Central memory CD8-positive, alpha-beta T cell (primary cell): ENCODE data around the gene IFT25.
A peak's percentile ranks its signal among the peaks of the same experiment; 100 is the strongest.

Experiments
- ATAC-seq: fragments of 150-1000 bp; cut with Tn5 transposase; replicated peaks from 2 replicates; pipeline ENCODE4 v1.10.0; 2022; ENCODE audit warnings: mild to moderate bottlenecking, moderate FRiP score, moderate number of reproducible peaks; ENCODE audit not compliant: poor library complexity, severe bottlenecking; ENCODE audit errors: extremely low read depth
- DNase-seq, 2 donors: peaks; one replicate each; pipeline ENCODE4 v3.0.0; 2021; ENCODE audit warnings: low spot score in 2 of 2
- H3K27ac Mint-ChIP-seq: one replicate; pipeline ENCODE4 v1.8.0; 2022; ENCODE audit warnings: low read depth, mild to moderate bottlenecking, moderate library complexity, mixed read lengths
- H3K27me3 Mint-ChIP-seq: one replicate; pipeline ENCODE4 v1.8.0; 2022; ENCODE audit warnings: mixed read lengths
- H3K36me3 Mint-ChIP-seq: one replicate; pipeline ENCODE4 v1.8.0; 2022; ENCODE audit warnings: mild to moderate bottlenecking, moderate library complexity, mixed read lengths; ENCODE audit not compliant: insufficient read depth
- H3K4me1 Mint-ChIP-seq: one replicate; pipeline ENCODE4 v1.8.0; 2022; ENCODE audit warnings: mixed read lengths
- H3K4me3 Mint-ChIP-seq: one replicate; pipeline ENCODE4 v1.8.0; 2022; ENCODE audit warnings: mild to moderate bottlenecking, moderate library complexity, mixed read lengths
- H3K9me3 Mint-ChIP-seq: one replicate; pipeline ENCODE4 v1.8.0; 2022; ENCODE audit warnings: mixed read lengths

Gene IFT25

DNA sequence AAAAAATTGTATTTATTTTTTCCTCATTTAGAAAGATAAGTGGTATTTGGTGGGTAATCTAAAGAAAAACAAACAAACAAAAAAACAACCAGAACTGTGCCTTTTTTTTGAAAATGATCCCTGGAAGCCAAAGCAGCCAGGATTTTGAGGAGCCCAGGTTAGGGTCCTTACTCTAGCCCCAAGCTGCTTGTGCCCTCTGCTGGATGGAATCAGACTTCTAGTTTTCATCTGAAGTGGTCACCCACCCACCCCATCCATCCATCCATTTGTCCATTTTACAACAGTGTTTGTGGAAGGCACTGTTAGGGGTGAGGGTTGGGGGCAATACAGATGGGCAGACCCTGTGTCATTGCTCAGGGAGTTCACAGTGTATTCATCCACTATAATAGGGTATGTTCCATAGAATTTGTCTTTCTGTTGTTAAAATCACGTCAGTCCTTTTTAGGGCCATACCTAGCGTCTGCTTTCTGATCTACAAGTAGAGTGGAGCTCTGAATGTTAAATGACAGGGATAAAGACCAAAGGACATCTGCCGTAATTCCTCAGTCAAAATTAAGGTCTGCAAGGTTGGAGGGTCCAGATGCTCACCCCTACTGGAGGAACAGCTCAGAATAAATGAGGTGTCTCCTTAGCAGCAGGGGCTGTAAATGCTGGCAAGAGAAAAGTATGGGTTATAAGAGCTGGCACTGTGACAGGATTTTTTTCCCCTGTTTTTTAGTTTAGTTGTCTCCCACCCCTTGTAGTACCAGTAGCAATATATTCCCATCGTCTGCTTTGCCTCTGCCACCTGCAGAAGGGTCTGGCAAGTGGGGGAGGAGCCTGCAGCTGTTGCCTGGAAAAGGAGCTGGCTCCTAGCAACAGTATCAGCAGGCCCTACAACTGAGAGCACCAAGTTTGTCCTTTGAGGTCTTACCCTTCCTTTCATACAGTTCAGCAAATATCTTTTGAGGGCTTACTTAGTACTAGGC, 3.8 kb upstream of the IFT25 start:
- Mint-ChIP-seq H3K27ac (no peak overlapping the region), H3K9me3 (no peaks in the 10 kb centered on the region), H3K4me1 (peaks cover 21% of the 10 kb centered on the region), H3K4me3 (no peak overlapping the region), H3K36me3 (peaks cover 24% of the 10 kb centered on the region), H3K27me3 (no peaks in the 10 kb centered on the region)
- ATAC-seq (no peak), DNase-seq (no peak)

DNA sequence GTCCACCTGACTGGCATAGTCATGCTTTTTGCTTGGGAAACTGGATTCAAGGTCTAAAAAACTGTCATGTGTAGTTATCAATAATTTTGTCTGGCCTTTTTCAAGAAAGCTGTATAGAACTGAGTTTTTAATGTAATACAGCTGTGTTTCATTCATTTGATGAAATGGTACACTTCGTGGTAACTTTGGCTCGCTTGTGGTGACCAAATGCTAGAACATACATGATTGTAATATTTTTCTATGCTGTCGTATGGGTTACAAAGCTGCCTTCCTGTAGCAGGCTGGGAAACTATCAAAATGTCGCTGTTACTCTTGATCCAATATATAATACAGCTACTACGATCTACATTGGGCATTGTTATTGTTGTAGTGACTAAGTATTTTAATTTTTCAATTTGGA, 2.8 kb upstream of the IFT25 start:
- Mint-ChIP-seq H3K27ac (no peak overlapping the region), H3K36me3 (peaks cover 18% of the 10 kb centered on the region), H3K9me3 (no peaks in the 10 kb centered on the region), H3K4me1 (peaks cover 30% of the 10 kb centered on the region), H3K4me3 (no peak overlapping the region), H3K27me3 (no peaks in the 10 kb centered on the region)
- ATAC-seq (no peak), DNase-seq (no peak)

DNA sequence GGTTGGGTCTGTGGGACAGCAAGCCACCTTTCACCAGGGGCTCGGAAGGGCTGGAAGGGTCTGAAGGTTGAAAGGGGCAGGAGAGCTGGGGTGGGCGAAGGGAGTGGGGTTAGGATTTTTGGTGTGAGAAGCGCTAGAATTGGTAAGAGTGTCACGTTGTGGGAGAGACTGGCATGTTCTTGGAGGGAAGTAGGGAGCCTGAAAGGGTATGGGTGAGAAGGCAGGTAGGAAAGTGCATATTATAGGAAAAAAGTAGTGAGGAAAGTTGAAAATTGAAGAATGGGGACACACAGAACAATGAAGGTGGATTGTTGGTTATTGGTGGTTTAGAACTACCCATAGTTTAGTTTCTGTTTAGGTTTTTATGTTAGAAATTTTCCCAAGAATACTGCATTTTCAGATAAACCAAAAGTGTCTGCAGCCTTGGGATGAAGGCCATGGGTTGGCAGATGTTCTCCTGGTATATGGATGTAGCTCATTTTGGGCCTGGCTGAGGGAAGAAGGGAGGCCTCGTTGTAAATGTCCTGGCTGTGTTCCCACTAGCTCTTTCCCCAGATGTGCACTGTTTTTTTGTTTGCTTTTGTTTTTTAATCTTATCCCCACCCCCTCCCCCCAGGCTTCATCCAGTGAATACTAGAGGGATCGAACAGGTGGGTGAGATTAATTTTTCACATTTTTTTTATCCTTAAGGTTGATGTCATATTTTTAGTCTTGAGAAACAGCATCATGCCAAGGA, 1.8 kb upstream of the IFT25 start:
- peaks cover 39% of the 10 kb centered on the region for H3K4me1 Mint-ChIP-seq

DNA sequence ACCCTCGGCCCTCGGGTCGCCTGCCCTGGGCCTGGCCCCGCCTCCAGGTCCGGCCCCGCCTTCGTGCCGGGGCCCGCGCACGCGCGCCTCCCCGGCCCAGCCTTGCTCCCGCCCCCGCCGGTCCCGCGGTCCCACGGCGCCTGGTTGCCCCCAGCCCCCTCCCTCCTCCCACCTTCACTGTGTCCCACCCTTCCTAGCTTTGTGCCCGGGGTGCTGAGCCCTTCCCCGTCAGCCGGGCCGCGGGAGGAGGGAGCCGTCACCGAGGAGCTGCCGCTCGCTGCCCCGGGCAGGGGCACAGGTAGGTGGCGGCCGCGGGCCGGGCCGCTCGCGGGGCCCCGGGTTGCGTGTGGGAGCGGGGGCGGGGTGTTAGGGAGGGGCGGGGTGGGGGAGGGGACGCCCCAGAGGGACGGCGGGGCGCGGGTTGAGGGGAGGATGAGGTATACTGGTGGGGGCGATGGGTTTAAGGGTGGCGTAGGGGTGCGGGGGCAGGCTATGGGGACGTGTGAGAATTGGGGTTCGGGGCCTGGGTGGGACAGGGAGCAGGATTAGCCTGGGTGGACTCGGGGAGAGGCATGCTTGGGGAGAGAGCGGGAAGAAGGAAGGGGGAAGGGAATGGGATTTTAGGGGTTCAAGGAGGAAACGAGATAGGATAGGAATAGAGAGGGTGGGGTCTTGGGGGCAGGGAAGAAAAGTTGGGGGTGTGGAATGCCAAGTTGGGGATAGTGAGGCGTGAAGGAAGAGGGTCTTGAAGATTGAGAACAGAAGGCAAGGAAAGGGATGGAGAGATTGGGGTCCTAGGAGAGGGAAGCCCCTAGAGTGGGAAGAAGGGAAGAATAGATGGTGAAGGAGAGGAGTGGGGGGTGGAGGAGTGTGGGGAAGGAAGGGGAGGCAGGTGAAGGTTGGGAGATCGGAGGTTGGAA, 1.0 kb upstream of the IFT25 start, which contains the start of gene LRRC42:
Gene LRRC42 (plus strand): TSS at position 99 of the 920 bp plus-strand sequence. CDS start 5,650 bp downstream, outside the sequence.
- Mint-ChIP-seq H3K27me3 (no peaks in the 10 kb centered on the region), H3K27ac (peak within 1 kb of the TSS; percentile 88), H3K36me3 (peaks cover 9% of the 10 kb centered on the region), H3K4me3 (peak within 1 kb of the TSS; percentile 87), H3K4me1 (peaks cover 40% of the 10 kb centered on the region), H3K9me3 (no peaks in the 10 kb centered on the region)
- DNase-seq (no peak), ATAC-seq (peak; percentile 59)

More for the DNA sequence above, 1.8 kb upstream of the IFT25 start:
- Mint-ChIP-seq H3K27me3 (no peaks in the 10 kb centered on the region), H3K36me3 (peaks cover 14% of the 10 kb centered on the region), H3K9me3 (no peaks in the 10 kb centered on the region), H3K4me3 (peak overlapping the region; percentile 87), H3K27ac (peak overlapping the region; percentile 85)
- no peak for ATAC-seq
- no peak for DNase-seq

DNA sequence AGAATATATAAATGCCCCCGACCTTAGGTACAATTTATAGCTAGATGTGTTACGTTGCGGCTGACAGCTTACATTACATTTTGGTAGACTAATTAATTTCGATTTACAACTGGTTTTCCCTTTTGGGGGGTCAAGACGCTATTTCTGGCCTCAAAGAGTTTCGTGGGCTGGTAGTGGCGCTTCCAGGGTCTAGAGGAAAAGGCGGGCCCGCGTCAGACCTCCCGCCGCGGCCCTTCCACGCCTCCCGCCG, 391 bp downstream of the IFT25 start:
- peaks cover 11% of the 10 kb centered on the region for H3K36me3 Mint-ChIP-seq
- H3K4me3 Mint-ChIP-seq, result peak overlapping the region; percentile 87
- ATAC-seq, result peak; percentile 0
- DNase-seq, result no peak
- no peaks in the 10 kb centered on the region for H3K27me3 Mint-ChIP-seq
- peak overlapping the region; percentile 88 for H3K27ac Mint-ChIP-seq
- H3K4me1 Mint-ChIP-seq, result peaks cover 43% of the 10 kb centered on the region
- H3K9me3 Mint-ChIP-seq, result no peaks in the 10 kb centered on the region

DNA sequence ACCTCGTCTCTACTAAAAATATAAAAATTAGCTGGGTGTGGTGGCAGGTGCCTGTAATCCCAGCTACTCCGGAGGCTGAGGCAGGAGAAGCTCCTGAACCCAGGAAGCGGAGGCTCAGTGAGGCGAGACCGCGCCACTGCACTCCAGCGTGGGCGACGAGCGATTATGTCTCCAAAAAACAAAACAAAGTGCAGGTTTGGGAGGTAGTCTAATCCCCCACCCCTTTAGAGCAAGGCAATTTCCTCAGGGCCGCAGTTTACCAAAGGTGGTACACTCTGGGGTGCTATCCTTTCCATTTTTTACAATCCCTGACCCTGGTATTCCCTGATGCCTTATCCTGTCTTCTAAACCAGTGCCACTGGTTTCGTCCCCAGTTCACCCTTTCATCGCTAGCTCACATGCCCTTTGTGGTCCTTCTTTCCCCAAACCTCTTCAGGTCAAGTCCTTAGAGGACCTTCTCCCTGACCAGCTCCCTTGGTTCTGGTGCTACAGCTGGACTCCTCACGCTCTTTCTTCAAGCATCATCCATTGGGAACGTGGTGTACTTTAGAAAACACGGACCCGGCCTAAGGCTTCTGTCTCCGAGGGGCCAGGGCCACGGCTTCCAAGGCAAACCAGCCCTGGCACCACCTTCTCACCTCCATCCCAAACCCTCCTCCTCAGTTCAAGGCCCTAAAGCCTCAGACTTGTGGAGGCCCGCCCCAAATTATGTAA, 873 bp downstream of the IFT25 start:
- no peaks in the 10 kb centered on the region for H3K9me3 Mint-ChIP-seq
- H3K4me3 Mint-ChIP-seq, result peak overlapping the region; percentile 87

DNA sequence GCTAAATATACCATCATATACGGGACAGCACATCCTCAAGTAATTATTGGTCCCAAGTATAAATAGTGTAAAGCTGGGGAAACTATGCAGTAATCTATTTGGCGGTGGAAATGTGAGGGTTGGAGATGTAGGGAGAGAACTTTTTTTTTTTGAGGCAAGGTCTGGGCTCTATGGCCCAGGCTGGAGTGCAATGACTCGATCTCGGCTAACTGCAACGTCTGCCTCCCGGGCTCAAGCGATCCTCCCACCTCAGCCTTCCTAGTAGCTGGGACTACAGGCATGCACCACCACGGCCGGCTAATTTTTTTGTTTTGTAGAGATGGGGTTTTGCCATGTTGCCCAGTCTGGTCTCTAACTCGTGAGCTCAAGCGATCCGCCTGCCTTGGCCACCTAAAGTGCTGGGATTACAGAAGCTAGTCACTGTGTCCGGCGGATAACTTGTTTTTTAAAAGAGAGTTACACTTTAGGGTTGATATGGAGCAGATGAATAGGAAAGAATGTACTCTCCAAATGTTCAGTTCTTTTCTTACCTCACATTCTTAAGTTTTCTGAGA, 1.9 kb downstream of the IFT25 start:
- Mint-ChIP-seq H3K4me1 (peaks cover 52% of the 10 kb centered on the region), H3K36me3 (peaks cover 18% of the 10 kb centered on the region), H3K27ac (peak overlapping the region; percentile 47), H3K9me3 (no peaks in the 10 kb centered on the region), H3K4me3 (peak overlapping the region; percentile 87), H3K27me3 (no peaks in the 10 kb centered on the region)
- no peak for ATAC-seq
- DNase-seq, result no peak

More for the DNA sequence above, 873 bp downstream of the IFT25 start:
- peaks cover 11% of the 10 kb centered on the region for H3K36me3 Mint-ChIP-seq
- DNase-seq, result no peak
- ATAC-seq, result no peak
- H3K4me1 Mint-ChIP-seq, result peaks cover 46% of the 10 kb centered on the region
- H3K27me3 Mint-ChIP-seq, result no peaks in the 10 kb centered on the region
- peak overlapping the region; percentile 88 for H3K27ac Mint-ChIP-seq

DNA sequence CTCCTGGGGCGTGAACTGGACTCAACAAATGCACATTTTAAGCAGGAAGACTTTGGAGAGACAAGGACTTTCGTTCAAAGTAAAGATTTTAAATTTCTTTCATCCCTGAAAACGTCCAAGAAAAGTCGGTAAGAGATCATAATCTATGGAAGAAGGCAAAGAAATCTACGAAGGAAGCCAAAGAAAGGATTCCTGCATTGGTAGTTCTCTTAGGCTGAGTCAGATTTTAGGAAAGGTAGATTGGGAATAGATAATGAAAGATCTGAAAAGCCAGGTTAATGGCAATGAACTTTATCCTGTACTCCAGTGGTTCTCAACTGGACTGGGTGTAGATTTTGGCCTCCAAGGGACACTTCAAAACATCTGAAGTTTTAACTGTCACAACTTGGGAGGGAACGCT, 2.4 kb downstream of the IFT25 start:
- H3K27ac Mint-ChIP-seq, result peak overlapping the region; percentile 47
- no peak for ATAC-seq
- peak overlapping the region; percentile 87 for H3K4me3 Mint-ChIP-seq

DNA sequence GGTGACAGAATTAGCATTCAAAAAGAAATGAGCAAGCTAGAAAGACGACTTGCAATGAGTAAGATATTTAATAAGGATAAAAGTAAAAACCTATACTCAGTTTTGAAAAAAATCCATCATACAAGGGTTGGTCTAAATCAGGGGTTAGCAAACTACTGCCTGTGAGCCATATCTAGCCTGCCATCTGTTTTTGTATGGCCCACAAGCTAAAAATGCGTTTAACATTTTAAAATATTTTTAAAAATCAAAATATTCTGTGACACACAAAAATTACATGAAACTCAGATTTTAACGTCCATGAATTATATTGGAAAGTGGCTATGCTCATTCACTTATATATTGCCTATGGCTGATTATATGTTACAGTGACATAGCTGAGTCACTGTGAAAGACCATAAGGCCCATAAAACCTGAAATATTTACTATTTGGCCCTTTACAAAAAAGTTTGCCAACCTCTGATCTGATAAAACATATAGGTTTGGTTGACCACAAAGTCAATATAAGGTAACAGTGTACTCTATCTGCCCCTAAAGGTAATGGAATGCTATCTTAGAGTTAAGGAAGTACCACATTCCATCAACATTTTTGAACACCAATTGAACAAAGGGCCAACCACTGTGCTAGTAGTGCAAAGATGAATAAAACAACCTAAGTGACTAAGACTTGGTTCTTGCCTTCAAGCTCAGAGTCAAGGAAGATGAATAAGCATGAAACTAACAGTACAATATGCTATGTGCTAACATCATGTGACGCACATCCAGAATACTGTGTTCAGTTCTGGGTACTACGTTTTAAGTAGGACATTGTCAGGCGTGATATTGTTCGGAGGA, 3.2 kb downstream of the IFT25 start:
- Mint-ChIP-seq H3K4me3 (peak overlapping the region; percentile 87), H3K36me3 (peaks cover 24% of the 10 kb centered on the region), H3K27me3 (no peaks in the 10 kb centered on the region), H3K27ac (peak overlapping the region; percentile 47), H3K9me3 (no peaks in the 10 kb centered on the region), H3K4me1 (peaks cover 62% of the 10 kb centered on the region)
- ATAC-seq (no peak), DNase-seq (no peak)

More for the DNA sequence above, 2.4 kb downstream of the IFT25 start:
- Mint-ChIP-seq H3K36me3 (peaks cover 19% of the 10 kb centered on the region), H3K4me1 (peaks cover 57% of the 10 kb centered on the region), H3K9me3 (no peaks in the 10 kb centered on the region), H3K27me3 (no peaks in the 10 kb centered on the region)
- no peak for DNase-seq

DNA sequence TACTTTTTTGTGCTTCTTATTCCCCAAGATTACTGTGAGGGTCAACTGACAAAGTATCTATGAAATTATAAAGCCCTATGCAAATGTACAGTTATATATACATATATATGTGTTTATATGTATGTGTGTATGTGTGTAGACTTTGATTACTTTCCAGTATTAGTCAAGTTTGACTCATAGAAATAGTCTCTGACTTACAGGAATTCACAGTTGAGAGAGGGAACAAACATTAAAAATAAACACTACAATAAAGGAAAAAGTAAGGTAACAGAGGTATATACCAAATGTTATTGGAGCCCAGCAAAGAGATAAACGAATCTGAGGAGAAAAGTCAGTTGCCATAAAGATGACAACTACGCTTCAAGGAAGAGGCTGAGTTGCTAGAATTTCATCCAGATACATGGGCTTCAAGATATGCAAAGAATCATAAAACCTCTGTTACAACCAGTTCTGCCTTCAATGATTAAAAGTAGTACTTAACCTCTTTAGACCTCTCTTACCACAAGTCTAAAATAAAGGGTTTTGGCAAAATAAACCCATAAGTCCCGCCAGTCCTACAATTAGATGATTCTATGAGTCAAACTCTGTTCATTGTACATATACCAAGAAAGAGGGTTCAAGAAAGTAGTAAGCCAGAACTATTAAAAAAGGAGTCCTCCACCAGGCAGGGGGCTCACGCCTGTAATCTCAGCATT, 7.2 kb downstream of the IFT25 start:
- peaks cover 26% of the 10 kb centered on the region for H3K36me3 Mint-ChIP-seq
- DNase-seq (no peak), ATAC-seq (no peak)
- H3K27me3 Mint-ChIP-seq, result no peaks in the 10 kb centered on the region
- peaks cover 38% of the 10 kb centered on the region for H3K4me1 Mint-ChIP-seq
- H3K27ac Mint-ChIP-seq, result no peak overlapping the region
- H3K9me3 Mint-ChIP-seq, result no peaks in the 10 kb centered on the region
- H3K4me3 Mint-ChIP-seq, result no peak overlapping the region
